Natural killer cell (primary cell): Measurements from ENCODE around the gene SOX8. TPM values are rescaled to one million over a fixed set of nuclear protein-coding genes. Genes with fewer than 3 reads are reported as not detected.

Source experiments
- ATAC-seq, 3 donors: fragments of 150-1000 bp in 2 of 3; fragments of 200-7000 bp in 1 of 3; cut with Tn5 transposase; 1 replicate in 1 of 3; 2 replicates in 2 of 3; pipeline ENCODE4 v1.10.0; 2021; ENCODE audit warnings: mild to moderate bottlenecking in 2 of 3, moderate library complexity in 2 of 3
- DNase-seq, 2 donors: peaks; one replicate each; pipeline versions ENCODE4 v3.0.0 to v3.0.0-alpha.2; 2013 to 2021; ENCODE audit warnings: mixed read lengths in 1 of 2
- H3K27ac ChIP-seq: one replicate; pipeline ENCODE4 v1.5.1; 2013; ENCODE audit warnings: mild to moderate bottlenecking, low read length
- H3K27me3 ChIP-seq: one replicate; pipeline ENCODE4 v1.6.1; 2013; ENCODE audit warnings: low read length; ENCODE audit not compliant: control insufficient read depth, insufficient read depth
- H3K36me3 ChIP-seq: one replicate; pipeline ENCODE4 v1.6.1; 2013; ENCODE audit warnings: low read length; ENCODE audit not compliant: control insufficient read depth, insufficient read depth
- H3K4me1 ChIP-seq: one replicate; pipeline ENCODE4 v1.6.1; 2013; ENCODE audit warnings: low read length; ENCODE audit not compliant: control insufficient read depth, insufficient read depth
- H3K4me3 ChIP-seq: one replicate; pipeline ENCODE4 v1.5.1; 2013; ENCODE audit warnings: low read length
- H3K9me3 ChIP-seq: one replicate; pipeline ENCODE4 v1.6.1; 2013; ENCODE audit warnings: low read length; ENCODE audit not compliant: control insufficient read depth, insufficient read depth
- H3K27ac Mint-ChIP-seq, 2 donors: one replicate each; pipeline ENCODE4 v1.8.0; 2022; ENCODE audit warnings: mild to moderate bottlenecking in 2 of 2, mixed read lengths in 2 of 2, moderate library complexity in 1 of 2
- H3K27me3 Mint-ChIP-seq, 2 donors: one replicate each; pipeline ENCODE4 v1.8.0; 2022; ENCODE audit warnings: low read depth in 2 of 2, mixed read lengths in 2 of 2
- H3K36me3 Mint-ChIP-seq: one replicate; pipeline ENCODE4 v1.8.0; 2022; ENCODE audit warnings: mixed read lengths
- H3K4me1 Mint-ChIP-seq, 2 donors: one replicate each; pipeline ENCODE4 v1.8.0; 2022; ENCODE audit warnings: mixed read lengths in 2 of 2
- H3K4me3 Mint-ChIP-seq: one replicate; pipeline ENCODE4 v1.8.0; 2022; ENCODE audit warnings: mild to moderate bottlenecking, moderate library complexity, mixed read lengths
- H3K9me3 Mint-ChIP-seq, 2 donors: one replicate each; pipeline ENCODE4 v1.8.0; 2022; ENCODE audit warnings: mixed read lengths in 2 of 2
- WGBS: methylation state at CpG from one replicate; pipeline ENCODE4 v1.1.7; 2013; ENCODE audit warnings: missing lambda C conversion rate; ENCODE audit not compliant: insufficient coverage; 5-methylcytosine and 5-hydroxymethylcytosine counted together
- intact Hi-C: fragments of 100-400 bp; cut with micrococcal nuclease; formaldehyde crosslinking; loops from one replicate; pipeline ENCODE4 v1.14.2; 2022
- total RNA-seq, 4 donors: library from RNA; stranded (reverse); fragments of 120-200 nt in 1 of 4; gene quantifications; one replicate each; pipeline versions ENCODE4 v1.2.3 to v1.2.4, GENCODE V29; 2013 to 2022
- TF ChIP-seq, protein P1 (sequence below): fragments of 200-600 bp; IDR thresholded peaks from one replicate; pipeline ENCODE4 v1.8.0; 2022; ENCODE audit warnings: antibody characterized with exemption

SOX8 gene
- total RNA-seq, 3 donors from 2014 or later (not counting 1 experiment from before 2014, with no cell fraction given) = not detected

DNA sequence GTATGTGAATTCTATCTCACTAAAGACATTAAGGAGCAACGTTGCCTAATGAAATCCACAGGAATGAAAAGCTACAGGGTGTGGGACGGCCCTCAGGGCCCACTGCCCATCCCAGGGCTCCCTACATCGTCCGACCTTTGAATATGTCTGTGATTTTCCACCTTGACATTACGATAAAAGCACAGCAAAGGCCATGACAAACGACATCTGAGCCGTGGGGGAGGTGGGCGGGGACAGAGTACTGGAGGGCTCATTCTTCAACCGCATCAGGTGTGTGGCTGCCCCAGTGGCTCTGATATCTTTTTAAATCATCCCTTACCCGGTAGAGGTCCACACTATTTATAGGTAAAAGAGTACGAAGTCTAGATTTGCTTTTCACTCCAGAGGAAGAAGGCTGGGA is 45.9 kb upstream of the SOX8 start:
- no peak overlapping the region for H3K27ac ChIP-seq
- no peaks in the 10 kb centered on the region for H3K27me3 ChIP-seq
- H3K4me3 Mint-ChIP-seq = no peak overlapping the region
- no peaks in the 10 kb centered on the region for H3K27me3 Mint-ChIP-seq
- no peaks in the 10 kb centered on the region for H3K9me3 Mint-ChIP-seq
- intact Hi-C loops = no loop called here
- peaks cover 11% of the 10 kb centered on the region for H3K36me3 ChIP-seq
- H3K9me3 ChIP-seq = no peaks in the 10 kb centered on the region
- H3K36me3 Mint-ChIP-seq = peaks cover 3% of the 10 kb centered on the region
- H3K4me3 ChIP-seq = no peak overlapping the region
- no peak overlapping the region for H3K27ac Mint-ChIP-seq
- ATAC-seq = no peak
- 83% methylated on average over 9 of the region's 11 CpGs for WGBS
- TF ChIP-seq, protein P1, sequence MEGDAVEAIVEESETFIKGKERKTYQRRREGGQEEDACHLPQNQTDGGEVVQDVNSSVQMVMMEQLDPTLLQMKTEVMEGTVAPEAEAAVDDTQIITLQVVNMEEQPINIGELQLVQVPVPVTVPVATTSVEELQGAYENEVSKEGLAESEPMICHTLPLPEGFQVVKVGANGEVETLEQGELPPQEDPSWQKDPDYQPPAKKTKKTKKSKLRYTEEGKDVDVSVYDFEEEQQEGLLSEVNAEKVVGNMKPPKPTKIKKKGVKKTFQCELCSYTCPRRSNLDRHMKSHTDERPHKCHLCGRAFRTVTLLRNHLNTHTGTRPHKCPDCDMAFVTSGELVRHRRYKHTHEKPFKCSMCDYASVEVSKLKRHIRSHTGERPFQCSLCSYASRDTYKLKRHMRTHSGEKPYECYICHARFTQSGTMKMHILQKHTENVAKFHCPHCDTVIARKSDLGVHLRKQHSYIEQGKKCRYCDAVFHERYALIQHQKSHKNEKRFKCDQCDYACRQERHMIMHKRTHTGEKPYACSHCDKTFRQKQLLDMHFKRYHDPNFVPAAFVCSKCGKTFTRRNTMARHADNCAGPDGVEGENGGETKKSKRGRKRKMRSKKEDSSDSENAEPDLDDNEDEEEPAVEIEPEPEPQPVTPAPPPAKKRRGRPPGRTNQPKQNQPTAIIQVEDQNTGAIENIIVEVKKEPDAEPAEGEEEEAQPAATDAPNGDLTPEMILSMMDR = no peak
- H3K4me1 Mint-ChIP-seq = no peaks in the 10 kb centered on the region
- DNase-seq = no peak
- H3K4me1 ChIP-seq = no peaks in the 10 kb centered on the region

DNA sequence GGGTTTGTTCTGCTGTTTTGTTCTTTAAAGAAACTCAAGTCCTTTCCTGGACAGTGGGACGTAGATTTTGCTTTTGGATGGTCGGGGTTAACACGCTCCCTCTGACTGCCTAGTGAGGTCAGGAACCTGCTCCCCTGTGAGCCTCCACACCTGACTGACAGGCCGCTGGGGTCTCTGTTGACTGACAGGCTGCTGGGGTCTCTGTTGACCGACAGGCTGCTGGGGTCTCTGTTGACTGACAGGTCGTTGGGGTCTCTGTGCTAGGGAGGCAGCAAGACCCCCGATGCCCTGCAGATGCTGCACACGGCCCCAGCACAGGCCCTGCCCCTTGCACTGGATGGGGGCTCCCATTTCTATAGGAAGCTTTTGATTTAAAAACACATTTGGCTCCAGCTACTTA is 44.3 kb upstream of the SOX8 start:
- Mint-ChIP-seq H3K27ac (no peak overlapping the region), H3K4me3 (no peak overlapping the region), H3K27me3 (no peaks in the 10 kb centered on the region), H3K9me3 (peaks cover 2 to 3% of the 10 kb centered on the region in 2 donors), H3K36me3 (peaks cover 19% of the 10 kb centered on the region), H3K4me1 (no peaks in the 10 kb centered on the region)
- DNase-seq (no peak), ATAC-seq (no peak)
- TF ChIP-seq, protein P1 = no peak
- H3K4me1 ChIP-seq = no peaks in the 10 kb centered on the region
- no peak overlapping the region for H3K27ac ChIP-seq
- H3K27me3 ChIP-seq = no peaks in the 10 kb centered on the region
- H3K4me3 ChIP-seq = no peak overlapping the region
- 82% methylated on average over 8 of the region's 8 CpGs for WGBS
- peaks cover 13% of the 10 kb centered on the region for H3K36me3 ChIP-seq
- intact Hi-C loops = no loop called here
- peaks cover under 1% of the 10 kb centered on the region for H3K9me3 ChIP-seq

DNA sequence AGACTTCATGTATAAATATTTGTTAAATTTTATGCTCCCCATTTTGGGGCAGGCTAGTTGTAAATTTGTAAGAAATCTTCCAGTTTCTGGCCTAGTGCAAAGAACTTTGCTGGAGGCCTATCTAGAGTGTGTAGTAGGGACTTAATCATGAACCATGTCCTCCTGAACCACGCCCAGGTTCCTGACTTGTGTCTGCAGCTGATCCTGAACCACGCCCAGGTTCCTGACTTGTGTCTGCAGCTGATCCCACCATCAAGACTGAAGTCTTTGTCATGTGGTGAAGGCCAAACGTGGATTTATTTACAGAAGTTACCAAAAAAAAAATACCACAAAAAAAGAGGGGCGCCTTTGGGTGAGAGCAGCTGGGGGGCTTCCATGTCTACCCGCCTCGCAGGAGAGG is 43.8 kb upstream of the SOX8 start:
- intact Hi-C loops = no loop called here
- H3K4me1 ChIP-seq = no peaks in the 10 kb centered on the region
- peaks cover 5% of the 10 kb centered on the region for H3K9me3 ChIP-seq
- no peak overlapping the region for H3K27ac ChIP-seq
- Mint-ChIP-seq H3K27ac (no peak overlapping the region), H3K4me1 (no peaks in the 10 kb centered on the region), H3K27me3 (no peaks in the 10 kb centered on the region), H3K36me3 (peaks cover 23% of the 10 kb centered on the region), H3K9me3 (peaks cover 6 to 7% of the 10 kb centered on the region in 2 donors), H3K4me3 (no peak overlapping the region)
- H3K4me3 ChIP-seq = no peak overlapping the region
- H3K36me3 ChIP-seq = peaks cover 13% of the 10 kb centered on the region
- TF ChIP-seq, protein P1 = no peak
- no peaks in the 10 kb centered on the region for H3K27me3 ChIP-seq
- DNase-seq (no peak), ATAC-seq (no peak)
- 82% methylated on average over 6 of the region's 6 CpGs for WGBS

DNA sequence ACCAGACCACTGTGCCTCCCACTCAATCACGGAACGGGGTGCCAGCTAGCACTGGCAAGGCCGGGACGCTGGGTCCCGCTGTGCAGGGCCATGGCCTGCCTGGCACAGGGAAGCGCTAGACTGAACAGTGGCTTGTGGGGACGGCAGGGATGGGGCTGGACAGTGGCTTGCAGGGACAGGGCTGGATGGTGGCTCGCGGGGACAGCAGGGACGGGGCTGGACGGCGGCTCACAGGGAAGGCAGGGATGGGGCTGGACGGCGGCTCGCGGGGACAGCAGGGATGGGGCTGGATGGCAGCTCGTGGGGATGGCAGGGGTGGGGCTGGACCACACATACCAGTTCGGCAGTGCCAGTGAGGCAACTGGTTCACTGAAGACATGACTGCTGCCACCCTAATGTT is 43.4 kb upstream of the SOX8 start:
- no peak overlapping the region for H3K27ac ChIP-seq
- intact Hi-C loops = no loop called here
- H3K9me3 ChIP-seq = peaks cover 7% of the 10 kb centered on the region
- no peaks in the 10 kb centered on the region for H3K4me1 ChIP-seq
- Mint-ChIP-seq H3K9me3 (peaks cover 8% of the 10 kb centered on the region in 2 donors), H3K4me1 (no peaks in the 10 kb centered on the region), H3K27ac (no peak overlapping the region), H3K36me3 (peaks cover 25% of the 10 kb centered on the region), H3K27me3 (no peaks in the 10 kb centered on the region), H3K4me3 (no peak overlapping the region)
- H3K27me3 ChIP-seq = no peaks in the 10 kb centered on the region
- no peak for ATAC-seq
- H3K4me3 ChIP-seq = no peak overlapping the region
- DNase-seq = no peak
- TF ChIP-seq, protein P1 = no peak
- H3K36me3 ChIP-seq = peaks cover 12% of the 10 kb centered on the region
- 91% methylated on average over 18 of the region's 18 CpGs for WGBS
